GM12872 (cell line): Measurements from ENCODE around the gene CINP.

Experiments used
- CTCF ChIP-seq: IDR thresholded peaks from 3 replicates; pipeline ENCODE4 v1.5.1; 2011; ENCODE audit warnings: low read depth, mild to moderate bottlenecking, low read length, moderate library complexity; ENCODE audit not compliant: insufficient read depth

Gene CINP

DNA sequence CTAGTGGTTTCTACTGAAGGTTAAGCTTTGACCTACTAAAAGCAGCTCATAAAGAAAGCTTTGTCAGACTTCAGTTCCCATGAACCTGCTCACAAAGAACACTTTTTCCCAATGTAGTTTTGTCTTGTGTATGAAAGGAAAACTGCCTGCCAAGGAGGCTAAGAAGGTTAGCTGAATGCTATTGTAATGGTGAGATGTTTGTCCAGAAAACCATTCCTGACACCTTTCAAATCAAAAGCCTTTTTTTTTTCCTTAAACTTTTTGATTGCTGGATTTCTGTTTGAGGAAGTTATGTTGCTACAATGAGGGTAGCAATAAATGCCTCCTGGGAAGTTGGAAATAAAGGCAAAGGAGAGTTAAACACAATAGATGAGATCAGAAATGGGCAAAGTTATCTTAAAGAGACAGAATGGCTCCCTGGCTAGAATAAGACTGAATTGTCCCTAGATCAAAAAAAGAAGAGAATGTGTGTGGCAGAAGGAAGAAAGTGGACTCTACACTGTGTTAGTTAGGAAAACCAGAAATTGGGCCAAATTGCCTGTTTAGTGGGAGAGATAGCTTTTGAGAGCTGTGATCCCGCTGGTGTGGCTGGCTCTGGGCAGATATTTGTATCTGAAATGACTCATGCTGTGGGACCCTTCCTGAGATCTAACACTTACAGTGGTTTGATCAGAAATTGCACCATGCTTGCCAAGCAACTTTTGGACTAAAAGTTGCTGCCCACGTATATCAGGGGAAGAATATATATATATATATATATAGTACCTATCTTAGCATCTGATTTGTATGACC, 27.6 kb upstream of the CINP start:
- no peak for TF ChIP-seq CTCF

- no peak for TF ChIP-seq CTCF
These were observed 26.6 kb upstream of the CINP start for GRCh38 chr14:102389246-102389645.

GRCh38 chr14:102387086-102387485, 24.4 kb upstream of the CINP start:
- TF ChIP-seq CTCF = no peak

GRCh38 chr14:102378830-102379229, 16.1 kb upstream of the CINP start:
- no peak for TF ChIP-seq CTCF

DNA sequence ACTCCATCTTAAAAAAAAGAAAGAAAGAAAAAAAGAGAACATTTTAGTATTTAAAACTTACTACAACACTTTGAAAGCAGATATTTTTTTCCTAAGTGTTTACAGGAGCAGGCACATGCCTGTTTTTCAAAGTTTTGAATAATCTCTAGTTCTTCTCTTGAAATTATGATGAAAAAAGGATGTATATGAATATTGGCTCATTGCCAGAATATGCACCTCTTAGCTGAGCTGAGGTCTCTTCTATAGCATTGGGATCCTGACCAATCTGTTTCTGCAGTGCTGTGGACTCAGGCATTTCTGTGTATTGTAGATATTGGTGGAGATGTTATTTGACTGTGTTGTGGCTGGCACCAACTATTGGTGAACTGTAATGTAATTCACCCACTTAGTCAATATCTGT, 15.0 kb upstream of the CINP start:
- TF ChIP-seq CTCF = no peak

DNA sequence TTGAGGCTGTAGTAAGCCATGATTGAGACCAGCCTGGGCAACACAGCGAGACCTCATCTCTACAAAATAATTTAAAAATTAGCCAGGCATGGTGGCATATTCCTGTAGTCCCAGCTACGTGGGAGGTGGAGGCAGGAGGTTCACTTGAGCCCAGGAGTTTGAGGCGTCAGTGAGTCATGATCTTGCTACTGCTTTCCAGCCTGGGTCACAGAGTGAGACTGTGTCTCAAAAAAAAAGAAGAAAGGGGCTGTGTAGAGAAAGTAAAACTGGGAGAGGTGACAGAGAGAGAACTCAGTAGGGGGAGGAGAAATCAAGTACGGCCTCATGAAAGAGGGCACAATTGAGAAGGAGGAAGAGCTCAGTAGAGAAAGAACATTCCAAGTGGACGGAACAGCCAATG, 12.4 kb upstream of the CINP start:
- TF ChIP-seq CTCF = no peak

- no peak for TF ChIP-seq CTCF
These were observed 11.6 kb upstream of the CINP start for GRCh38 chr14:102374264-102374663.
